SK-N-SH (cell line): ENCODE data around the gene HAUS7. TPM values are rescaled to one million over a fixed set of nuclear protein-coding genes. Genes with fewer than 3 reads are reported as not detected.

Experiments used
- CTCF ChIA-PET: fragments of 300-600, 350-600 bp; formaldehyde crosslinking; extraction: SDS; loops from one replicate; lab custom pipeline; 2021; lab: Yijun Ruan, JAX
- POLR2A ChIA-PET: fragments of 350-600 bp; sonication (Branson Sonifier 250); formaldehyde crosslinking; extraction: SDS; loops from one replicate; lab custom pipeline; 2020; ENCODE audit warnings: antibody characterized with exemption, inconsistent platforms; lab: Yijun Ruan, JAX
- DNase-seq: peaks from one replicate; pipeline ENCODE4 v3.0.0; 2012
- H2AFZ ChIP-seq: fragments of 200-600 bp; sonication (generic); 2 replicates; pipeline ENCODE4 v1.8.1; 2016; ENCODE audit warnings: antibody characterized with exemption, mild to moderate bottlenecking, low read depth
- H3F3A ChIP-seq: fragments of 200-600 bp; sonication (generic); replicated peaks from 2 replicates; pipeline ENCODE3; 2016; ENCODE audit warnings: antibody characterized with exemption, mild to moderate bottlenecking; ENCODE audit not compliant: insufficient read depth
- H3K27ac ChIP-seq, 2 experiments: fragments of 200-500 bp in 1 of 2; fragments of 200-600 bp in 1 of 2; sonication (Bioruptor generic) in 1 of 2; sonication (generic), shearing (Covaris generic) in 1 of 2; 2 replicates each; pipeline versions ENCODE4 v1.5.1 to v1.6.1; 2014 to 2016; ENCODE audit warnings: low read depth in 2 of 2, inconsistent platforms in 1 of 2, low read length in 1 of 2, mild to moderate bottlenecking in 1 of 2, mixed read lengths in 1 of 2
- H3K27me3 ChIP-seq: fragments of 200-600 bp; sonication (generic), shearing (Covaris generic); 2 replicates; pipeline ENCODE4 v1.6.1; 2016; ENCODE audit warnings: mixed run types; ENCODE audit not compliant: insufficient read depth
- H3K36me3 ChIP-seq, 2 experiments: fragments of 200-500 bp in 1 of 2; fragments of 200-600 bp in 1 of 2; sonication (Bioruptor generic) in 1 of 2; sonication (generic) in 1 of 2; replicated peaks in 1 of 2; 2 replicates each; pipeline versions ENCODE3 to v1.5.1; 2014 to 2016; ENCODE audit warnings: low read length in 1 of 2, mild to moderate bottlenecking in 1 of 2; ENCODE audit not compliant: insufficient read depth in 2 of 2, control insufficient read depth in 1 of 2
- H3K4me1 ChIP-seq, 2 experiments: fragments of 200-500 bp in 1 of 2; fragments of 200-600 bp in 1 of 2; sonication (Bioruptor generic) in 1 of 2; sonication (generic), shearing (Covaris generic) in 1 of 2; 2 replicates each; pipeline versions ENCODE4 v1.5.1 to v1.6.1; 2014 to 2016; ENCODE audit warnings: low read depth in 1 of 2, low read length in 1 of 2, mixed run types in 1 of 2; ENCODE audit not compliant: insufficient read depth in 2 of 2, control insufficient read depth in 1 of 2
- H3K4me2 ChIP-seq: fragments of 200-600 bp; sonication (generic), shearing (Covaris generic); 2 replicates; pipeline ENCODE4 v1.6.1; 2017; ENCODE audit warnings: mixed run types
- H3K4me3 ChIP-seq, 2 experiments: fragments of 200-500 bp in 1 of 2; fragments of 200-600 bp in 1 of 2; sonication (Bioruptor generic) in 1 of 2; sonication (generic), shearing (Covaris generic) in 1 of 2; 2 replicates each; pipeline versions ENCODE4 v1.5.1 to v1.8.1; 2014 to 2016; ENCODE audit warnings: low read depth in 2 of 2, inconsistent platforms in 1 of 2, low read length in 1 of 2, mild to moderate bottlenecking in 1 of 2, mixed read lengths in 1 of 2, moderate library complexity in 1 of 2
- H3K79me2 ChIP-seq: fragments of 200-600 bp; sonication (generic); 2 replicates; pipeline ENCODE4 v1.8.1; 2017; ENCODE audit warnings: mild to moderate bottlenecking; ENCODE audit not compliant: insufficient read depth
- H3K9ac ChIP-seq: fragments of 200-600 bp; sonication (generic); 2 replicates; pipeline ENCODE4 v1.6.1; 2017; ENCODE audit warnings: mixed run types
- H3K9me2 ChIP-seq: fragments of 200-600 bp; sonication (generic); 2 replicates; pipeline ENCODE4 v1.6.1; 2017; ENCODE audit warnings: mixed run types
- H3K9me3 ChIP-seq: fragments of 200-600 bp; sonication (generic); 2 replicates; pipeline ENCODE4 v1.6.1; 2017; ENCODE audit warnings: mixed run types, mild to moderate bottlenecking, moderate library complexity
- H4K20me1 ChIP-seq: fragments of 200-600 bp; sonication (generic); 2 replicates; pipeline ENCODE4 v1.6.1; 2017; ENCODE audit warnings: mild to moderate bottlenecking, mixed run types; ENCODE audit not compliant: insufficient read depth
- CTCF ChIP-seq: fragments of 200-600 bp; sonication (generic); IDR thresholded peaks from 2 replicates; pipeline ENCODE4 v1.6.1; 2017; ENCODE audit warnings: antibody characterized with exemption, mild to moderate bottlenecking, moderate library complexity
- FOSL2 ChIP-seq: IDR thresholded peaks from 2 replicates; pipeline ENCODE4 v1.4.0; 2012; ENCODE audit warnings: low read depth, mild to moderate bottlenecking, moderate library complexity, borderline replicate concordance
- FOXJ3 ChIP-seq: sonication (generic); formaldehyde crosslinking; IDR thresholded peaks from 2 replicates; pipeline ENCODE4 v1.5.1; 2020; ENCODE audit warnings: mild to moderate bottlenecking, missing genetic modification reagents
- IRF3 ChIP-seq: fragments of 150-350 bp; IDR thresholded peaks from 2 replicates; pipeline ENCODE4 v1.6.1; 2016; ENCODE audit warnings: mild to moderate bottlenecking, low read depth, low read length
- MXI1 ChIP-seq: IDR thresholded peaks from 2 replicates; pipeline ENCODE4 v1.6.1; 2012; ENCODE audit warnings: mild to moderate bottlenecking, low read depth, low read length, improper control_type of control experiment
- NFIC ChIP-seq: IDR thresholded peaks from 2 replicates; pipeline ENCODE4 v1.4.0; 2012; ENCODE audit warnings: borderline replicate concordance
- SMC3 ChIP-seq: IDR thresholded peaks from 2 replicates; pipeline ENCODE4 v1.6.1; 2012; ENCODE audit warnings: low read depth, low read length, improper control_type of control experiment
- WGBS: methylation state at CpG from one replicate; pipeline ENCODE4 v1.1.6; 2017; ENCODE audit warnings: low lambda C conversion rate; 5-methylcytosine and 5-hydroxymethylcytosine counted together
- polyA plus RNA-seq, 3 experiments: library from polyadenylated mRNA; depleted of rRNA; stranded (reverse); fragments of >200 nt; gene quantifications; 2 replicates each; pipeline ENCODE4 v1.2.3, GENCODE V29; 2012

The HAUS7 gene
- polyA plus RNA-seq, 1 of the 3 experiments (the other 2 are of a cell fraction): 39.7 TPM

GRCh38 chrX:153501530-153501929, 31.2 kb upstream of the HAUS7 start:
- WGBS: 58% methylated on average over 8 of the region's 8 CpGs
- Histone ChIP-seq H3K9ac (no peak overlapping the region), H3K36me3 (no peaks in the 10 kb centered on the region), H3K79me2 (no peaks in the 10 kb centered on the region), H3F3A (peaks cover 4% of the 10 kb centered on the region), H3K9me3 (no peaks in the 10 kb centered on the region), H4K20me1 (0 out of 2 replicates have a peak, but pooled peaks cover 10% of the 10 kb centered on the region), H3K27me3 (no peaks in the 10 kb centered on the region), H3K4me1 (peaks cover 0 to 17% of the 10 kb centered on the region in 2 experiments; a peak in 1 of 4 replicates), H3K4me3 (no peak overlapping the region), H2AFZ (no peak overlapping the region), H3K9me2 (no peaks in the 10 kb centered on the region), H3K27ac (no peak overlapping the region)
- POLR2A ChIA-PET: no interaction called here
- no peak for TF ChIP-seq MXI1
- TF ChIP-seq FOSL2: no peak
- TF ChIP-seq IRF3: no peak
- no peak for TF ChIP-seq SMC3
- no peak for TF ChIP-seq FOXJ3 (CRISPR knock-in tag)
- no peak for TF ChIP-seq NFIC
- TF ChIP-seq CTCF: no peak
- TF ChIP-seq, all 33 proteins: peak for 0
- CTCF ChIA-PET: interaction anchor here (0.8 to 1.7 kb wide), 4 partner anchors 29 to 53 kb away, joined by 3 to 8 read pairs (median 4); partner anchors contain the start of gene HAUS7
- no peak for DNase-seq
- no peak overlapping the region for H3K4me2 ChIP-seq

- no peaks in the 10 kb centered on the region for H3K36me3 ChIP-seq
- no peak overlapping the region for H3K27ac ChIP-seq
- H3K4me1 ChIP-seq: peaks cover 0 to 21% of the 10 kb centered on the region in 2 experiments; a peak in 1 of 4 replicates
- H3K9ac ChIP-seq: no peak overlapping the region
- 61% methylated on average over 9 of the region's 9 CpGs for WGBS
- peaks cover 4% of the 10 kb centered on the region for H3F3A ChIP-seq
- no peak for DNase-seq
- TF ChIP-seq MXI1 (0 out of 2 replicates have a peak, but pooled peaks have one; percentile 2), FOSL2 (no peak)
- POLR2A ChIA-PET: interaction anchor here (1.0 kb wide), 1 partner anchor 11 kb away, joined by 3 read pairs; no protein-coding TSS in a partner anchor
- no peaks in the 10 kb centered on the region for H3K9me3 ChIP-seq
- no peaks in the 10 kb centered on the region for H3K9me2 ChIP-seq
- CTCF ChIA-PET: interaction anchor here (0.8 to 3.3 kb wide), 4 partner anchors 8 to 38 kb away, joined by 3 to 30 read pairs (median 6); partner anchors contain the start of gene HAUS7
- no peak overlapping the region for H3K4me3 ChIP-seq
- no peaks in the 10 kb centered on the region for H3K79me2 ChIP-seq
- no peaks in the 10 kb centered on the region for H3K27me3 ChIP-seq
- H4K20me1 ChIP-seq: 0 out of 2 replicates have a peak, but pooled peaks cover 10% of the 10 kb centered on the region
- H3K4me2 ChIP-seq: no peak overlapping the region
- H2AFZ ChIP-seq: no peak overlapping the region
Measured at GRCh38 chrX:153500676-153501280, 30.4 kb upstream of the HAUS7 start.
